ENCODE measurements around the gene CLTC.

DNA sequence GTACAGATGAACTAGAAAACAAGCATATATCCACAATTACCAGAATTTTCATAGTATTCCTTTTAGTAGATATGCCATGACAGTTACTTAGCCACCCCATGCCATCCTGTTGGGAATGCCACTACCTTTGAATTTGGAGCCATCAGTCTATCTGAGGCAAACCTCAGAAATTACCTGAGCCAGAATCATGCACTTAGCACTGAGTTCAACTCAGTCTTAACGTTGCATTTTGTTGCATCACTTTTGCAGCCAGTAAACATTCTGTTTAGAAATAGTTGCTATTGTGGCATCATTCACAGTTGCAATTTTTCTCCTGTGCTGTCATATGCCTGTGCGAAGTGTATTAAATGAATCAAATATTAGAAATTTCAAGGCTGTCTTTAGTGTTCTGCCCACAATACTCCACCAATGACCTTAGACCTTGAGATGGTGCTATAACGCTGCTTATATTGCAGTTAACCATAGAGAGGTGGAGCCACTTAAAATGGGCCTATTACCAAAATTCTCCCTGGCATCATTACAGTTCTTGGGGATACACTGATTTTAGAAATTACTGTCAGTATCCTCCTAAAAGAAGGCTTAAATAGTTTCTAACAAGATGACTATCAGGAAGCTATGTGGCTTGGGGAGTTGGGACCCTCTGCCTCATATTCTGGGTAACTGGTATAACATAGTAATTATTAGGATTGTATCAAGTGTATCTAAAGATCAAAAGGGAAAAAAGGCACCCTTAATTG is 76.4 kb downstream of the CLTC start:
- no peak for TF ChIP-seq EZH2 (IDR thresholded peaks at IDR 0.05; ENCODE audit: borderline replicate concordance, low read depth, low read length, severe bottlenecking)
- TF ChIP-seq, protein P1, sequence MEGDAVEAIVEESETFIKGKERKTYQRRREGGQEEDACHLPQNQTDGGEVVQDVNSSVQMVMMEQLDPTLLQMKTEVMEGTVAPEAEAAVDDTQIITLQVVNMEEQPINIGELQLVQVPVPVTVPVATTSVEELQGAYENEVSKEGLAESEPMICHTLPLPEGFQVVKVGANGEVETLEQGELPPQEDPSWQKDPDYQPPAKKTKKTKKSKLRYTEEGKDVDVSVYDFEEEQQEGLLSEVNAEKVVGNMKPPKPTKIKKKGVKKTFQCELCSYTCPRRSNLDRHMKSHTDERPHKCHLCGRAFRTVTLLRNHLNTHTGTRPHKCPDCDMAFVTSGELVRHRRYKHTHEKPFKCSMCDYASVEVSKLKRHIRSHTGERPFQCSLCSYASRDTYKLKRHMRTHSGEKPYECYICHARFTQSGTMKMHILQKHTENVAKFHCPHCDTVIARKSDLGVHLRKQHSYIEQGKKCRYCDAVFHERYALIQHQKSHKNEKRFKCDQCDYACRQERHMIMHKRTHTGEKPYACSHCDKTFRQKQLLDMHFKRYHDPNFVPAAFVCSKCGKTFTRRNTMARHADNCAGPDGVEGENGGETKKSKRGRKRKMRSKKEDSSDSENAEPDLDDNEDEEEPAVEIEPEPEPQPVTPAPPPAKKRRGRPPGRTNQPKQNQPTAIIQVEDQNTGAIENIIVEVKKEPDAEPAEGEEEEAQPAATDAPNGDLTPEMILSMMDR (IDR thresholded peaks at IDR 0.05; ENCODE audit: borderline replicate concordance, extremely low read depth, low read length, poor library complexity, severe bottlenecking), result no peak

Data from DND-41 (cell line).